WTC11 (cell line): ENCODE data around the gene MERTK. TPM values are rescaled to one million over a fixed set of nuclear protein-coding genes. Genes with fewer than 3 reads are reported as not detected.
"Not testable (repeated sequence)": the region's sequence is repeated elsewhere in the genome, so short reads cannot be mapped to it uniquely, and the experiment has no call there.

Experiments used
- ATAC-seq: fragments of 200-7000 bp; cut with Tn5 transposase; 2 replicates; pipeline ENCODE4 v1.10.0; 2021; ENCODE audit warnings: mild to moderate bottlenecking, moderate library complexity
- CTCF ChIA-PET: fragments of 300-600 bp; sonication (Branson Sonifier 250); formaldehyde crosslinking; loops from one replicate; lab custom pipeline; 2021; ENCODE audit warnings: antibody characterized with exemption; lab: Charles Lee
- POLR2A ChIA-PET: fragments of 350-600 bp; sonication (Branson Sonifier 250); formaldehyde crosslinking; loops from one replicate; lab custom pipeline; 2021; ENCODE audit warnings: antibody characterized with exemption; lab: Charles Lee
- DNase-seq: peaks from one replicate; pipeline ENCODE4 v3.0.0; 2021; ENCODE audit warnings: low spot score
- H3K27ac Mint-ChIP-seq: 2 replicates; pipeline ENCODE4 v1.8.0; 2021; ENCODE audit warnings: mixed read lengths
- H3K27me3 Mint-ChIP-seq: 2 replicates; pipeline ENCODE4 v1.8.0; 2021; ENCODE audit warnings: low read depth, mild to moderate bottlenecking, moderate library complexity, mixed read lengths
- H3K36me3 Mint-ChIP-seq: 2 replicates; pipeline ENCODE4 v1.8.0; 2021; ENCODE audit warnings: mixed read lengths
- H3K4me1 Mint-ChIP-seq: 2 replicates; pipeline ENCODE4 v1.8.0; 2022; ENCODE audit warnings: mixed read lengths
- H3K4me3 Mint-ChIP-seq: 2 replicates; pipeline ENCODE4 v1.8.0; 2021; ENCODE audit warnings: mild to moderate bottlenecking, moderate library complexity, mixed read lengths
- H3K9me3 Mint-ChIP-seq: 2 replicates; pipeline ENCODE4 v1.8.0; 2021; ENCODE audit warnings: mixed read lengths
- CTCF ChIP-seq: fragments of 200-600 bp; IDR thresholded peaks from 2 replicates; pipeline ENCODE4 v1.8.0; 2022; ENCODE audit warnings: antibody characterized with exemption
- E2F4 ChIP-seq: sonication (generic); formaldehyde crosslinking; IDR thresholded peaks from 2 replicates; pipeline ENCODE4 v1.8.1; 2022; ENCODE audit warnings: low read depth, mild to moderate bottlenecking, moderate library complexity, missing genetic modification reagents, borderline replicate concordance
- FOXJ3 ChIP-seq: sonication (generic); formaldehyde crosslinking; IDR thresholded peaks from 2 replicates; pipeline ENCODE4 v1.9.0; 2021; ENCODE audit warnings: missing genetic modification reagents, mild to moderate bottlenecking, borderline replicate concordance
- FOXK1 ChIP-seq: sonication (generic); formaldehyde crosslinking; IDR thresholded peaks from 2 replicates; pipeline ENCODE4 v1.8.0; 2022; ENCODE audit warnings: mild to moderate bottlenecking, moderate library complexity, missing genetic modification reagents
- HMGA2 ChIP-seq: fragments of 250-450 bp; sonication (Bioruptor Pico); IDR thresholded peaks from 2 replicates; pipeline ENCODE4 v1.4.0; 2021; ENCODE audit warnings: mild to moderate bottlenecking, moderate library complexity
- JAZF1 ChIP-seq: fragments of 250-450 bp; sonication (Bioruptor Pico); IDR thresholded peaks from 2 replicates; pipeline ENCODE4 v1.9.0; 2021; ENCODE audit warnings: moderate library complexity, mild to moderate bottlenecking, inconsistent platforms
- JUN ChIP-seq: sonication (generic); formaldehyde crosslinking; IDR thresholded peaks from 2 replicates; pipeline ENCODE4 v1.8.0; 2023; ENCODE audit warnings: mild to moderate bottlenecking, missing genetic modification reagents
- KAT7 ChIP-seq: sonication (generic); formaldehyde crosslinking; IDR thresholded peaks from 2 replicates; pipeline ENCODE4 v1.8.1; 2023; ENCODE audit warnings: missing genetic modification reagents, mild to moderate bottlenecking, borderline replicate concordance
- MAX ChIP-seq: sonication (generic); formaldehyde crosslinking; IDR thresholded peaks from 2 replicates; pipeline ENCODE4 v1.8.0; 2022; ENCODE audit warnings: mild to moderate bottlenecking, missing genetic modification reagents
- OVOL2 ChIP-seq: fragments of 250-450 bp; sonication (Bioruptor Pico); IDR thresholded peaks from 2 replicates; pipeline ENCODE4 v1.9.0; 2021; ENCODE audit warnings: mild to moderate bottlenecking, borderline replicate concordance
- STAT6 ChIP-seq: sonication (generic); formaldehyde crosslinking; conservative IDR thresholded peaks from 2 replicates; pipeline ENCODE4 v1.8.1; 2023; ENCODE audit warnings: mild to moderate bottlenecking, low read depth, missing genetic modification reagents, moderate library complexity
- ZNF219 ChIP-seq: sonication (generic); formaldehyde crosslinking; IDR thresholded peaks from 2 replicates; pipeline ENCODE4 v1.8.0; 2023; ENCODE audit warnings: missing genetic modification reagents, mild to moderate bottlenecking, borderline replicate concordance
- ZNF281 ChIP-seq: sonication (generic); formaldehyde crosslinking; IDR thresholded peaks from 2 replicates; pipeline ENCODE4 v1.8.0; 2023; ENCODE audit warnings: mild to moderate bottlenecking, missing genetic modification reagents
- ZNF317 ChIP-seq: sonication (generic); formaldehyde crosslinking; IDR thresholded peaks from 2 replicates; pipeline ENCODE4 v1.8.1; 2023; ENCODE audit warnings: low read depth, mild to moderate bottlenecking, moderate library complexity, missing genetic modification reagents, borderline replicate concordance
- ZNF423 ChIP-seq: fragments of 250-450 bp; sonication (Bioruptor Pico); IDR thresholded peaks from 2 replicates; pipeline ENCODE4 v2.1.2; 2022; ENCODE audit warnings: mild to moderate bottlenecking, moderate library complexity
- total RNA-seq: library from RNA; stranded (reverse); gene quantifications from 3 replicates; pipeline ENCODE4 v1.2.3, GENCODE V29; 2021
- TF ChIP-seq, protein P1 (sequence below): sonication (generic); formaldehyde crosslinking; IDR thresholded peaks from 2 replicates; pipeline ENCODE4 v1.8.1; 2022; ENCODE audit warnings: mild to moderate bottlenecking, missing genetic modification reagents, moderate library complexity, borderline replicate concordance

Gene MERTK
- total RNA-seq, 1 experiment from 2014 or later, result 6.9 TPM

- no peak for TF ChIP-seq CTCF
- no peak for TF ChIP-seq HMGA2 (CRISPR knock-in tag)
- no peak for TF ChIP-seq ZNF219
- TF ChIP-seq, protein P1, sequence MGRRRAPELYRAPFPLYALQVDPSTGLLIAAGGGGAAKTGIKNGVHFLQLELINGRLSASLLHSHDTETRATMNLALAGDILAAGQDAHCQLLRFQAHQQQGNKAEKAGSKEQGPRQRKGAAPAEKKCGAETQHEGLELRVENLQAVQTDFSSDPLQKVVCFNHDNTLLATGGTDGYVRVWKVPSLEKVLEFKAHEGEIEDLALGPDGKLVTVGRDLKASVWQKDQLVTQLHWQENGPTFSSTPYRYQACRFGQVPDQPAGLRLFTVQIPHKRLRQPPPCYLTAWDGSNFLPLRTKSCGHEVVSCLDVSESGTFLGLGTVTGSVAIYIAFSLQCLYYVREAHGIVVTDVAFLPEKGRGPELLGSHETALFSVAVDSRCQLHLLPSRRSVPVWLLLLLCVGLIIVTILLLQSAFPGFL (CRISPR knock-in tag), result no peak
- TF ChIP-seq FOXJ3 (CRISPR knock-in tag), result no peak
- no peak for TF ChIP-seq OVOL2
- TF ChIP-seq JUN (CRISPR knock-in tag), result no peak
- no peak for TF ChIP-seq MAX
- no peak for TF ChIP-seq ZNF317 (CRISPR knock-in tag)
- TF ChIP-seq ZNF281 (CRISPR knock-in tag), result no peak
- no peak for TF ChIP-seq KAT7
- TF ChIP-seq FOXK1 (CRISPR knock-in tag), result no peak
- TF ChIP-seq E2F4 (CRISPR knock-in tag), result no peak
- no peak for TF ChIP-seq STAT6 (CRISPR knock-in tag)
- TF ChIP-seq JAZF1 (CRISPR knock-in tag), result no peak
- Mint-ChIP-seq H3K27ac (peak overlapping the region; percentile 50; the same call in 1 of the 2 replicates), H3K4me3 (no peak overlapping the region), H3K27me3 (no peaks in the 10 kb centered on the region), H3K36me3 (peaks cover 32% of the 10 kb centered on the region), H3K9me3 (peaks cover 19% of the 10 kb centered on the region), H3K4me1 (peaks cover 6% of the 10 kb centered on the region)
- ChIA-PET POLR2A (interaction anchor here (0.6 kb wide), 1 partner anchor 11 kb away, joined by 3 read pairs; no protein-coding TSS in a partner anchor), CTCF (interaction anchor here (0.9 to 1.3 kb wide), 2 partner anchors 11 to 15 kb away, joined by 3 read pairs; no protein-coding TSS in a partner anchor)
- ATAC-seq (no peak), DNase-seq (no peak)
Observed at GRCh38 chr2:111930875-111931274, 32.5 kb downstream of the MERTK start.

- Mint-ChIP-seq H3K4me1 (peaks cover 6% of the 10 kb centered on the region), H3K4me3 (no peak overlapping the region), H3K27ac (no peak overlapping the region), H3K36me3 (peaks cover 32% of the 10 kb centered on the region), H3K9me3 (peaks cover 19% of the 10 kb centered on the region), H3K27me3 (no peaks in the 10 kb centered on the region)
- POLR2A ChIA-PET, result no interaction called here
- CTCF ChIA-PET, result no interaction called here
- no peak for ATAC-seq
- no peak for TF ChIP-seq ZNF423 (CRISPR knock-in tag)
- DNase-seq, result no peak
Observed at GRCh38 chr2:111932841-111933291, 34.5 kb downstream of the MERTK start.

DNA sequence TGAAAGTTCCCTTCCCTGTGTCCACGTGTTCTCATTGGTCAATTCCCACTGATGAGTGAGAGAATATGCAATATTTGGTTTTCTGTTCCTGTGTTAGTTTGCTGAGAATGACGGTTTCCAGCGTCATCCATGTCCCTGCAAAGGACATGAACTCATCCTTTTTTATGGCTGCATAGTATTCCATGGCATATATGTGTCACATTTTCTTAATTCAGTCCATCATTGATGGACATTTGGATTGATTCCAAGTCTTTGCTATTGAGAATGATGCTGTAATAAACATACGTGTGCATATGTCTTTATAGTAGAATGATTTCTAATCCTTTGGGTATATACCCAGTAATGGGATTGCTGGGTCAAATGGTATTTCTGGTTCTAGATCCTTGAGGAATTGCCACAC, 35.5 kb downstream of the MERTK start:
- H3K27me3 Mint-ChIP-seq, POLR2A ChIA-PET, H3K4me3 Mint-ChIP-seq, H3K4me1 Mint-ChIP-seq, DNase-seq, ATAC-seq, H3K27ac Mint-ChIP-seq, CTCF ChIA-PET: not testable (repeated sequence)
- peaks cover 19% of the 10 kb centered on the region for H3K9me3 Mint-ChIP-seq
- peaks cover 32% of the 10 kb centered on the region for H3K36me3 Mint-ChIP-seq
